Calu3 (cell line): ENCODE measurements around the gene PLCL2. TPM values are rescaled to one million over a fixed set of nuclear protein-coding genes. Genes with fewer than 3 reads are reported as not detected.

Source experiments
- BruUV-seq: library from RNA; stranded (reverse); fragments of 400-500 nt; replicated peaks from 2 replicates; lab custom pipeline; 2021; lab: Mats Ljungman, UMichigan
- CTCF ChIA-PET: fragments of 300-600 bp; sonication (Branson Sonifier 250); formaldehyde crosslinking; loops from one replicate; lab custom pipeline; 2022; ENCODE audit warnings: antibody characterized with exemption; lab: Charles Lee
- DNase-seq: peaks from one replicate; pipeline ENCODE4 v3.0.0; 2022
- H3K27ac Mint-ChIP-seq: one replicate; pipeline ENCODE4 v1.8.0; 2022; ENCODE audit warnings: mixed read lengths; ENCODE audit not compliant: unreplicated experiment
- H3K27me3 Mint-ChIP-seq: one replicate; pipeline ENCODE4 v1.8.0; 2022; ENCODE audit warnings: mixed read lengths; ENCODE audit not compliant: unreplicated experiment
- H3K36me3 Mint-ChIP-seq: one replicate; pipeline ENCODE4 v1.8.0; 2022; ENCODE audit warnings: mild to moderate bottlenecking, moderate library complexity, mixed read lengths; ENCODE audit not compliant: insufficient read depth, unreplicated experiment
- H3K4me1 Mint-ChIP-seq: one replicate; pipeline ENCODE4 v1.8.0; 2022; ENCODE audit warnings: mild to moderate bottlenecking, low read depth, mixed read lengths; ENCODE audit not compliant: unreplicated experiment
- H3K4me3 Mint-ChIP-seq: one replicate; pipeline ENCODE4 v1.8.0; 2022; ENCODE audit warnings: mild to moderate bottlenecking, low read depth, moderate library complexity, mixed read lengths; ENCODE audit not compliant: unreplicated experiment
- H3K9me3 Mint-ChIP-seq: one replicate; pipeline ENCODE4 v1.8.0; 2022; ENCODE audit warnings: low read depth, mixed read lengths; ENCODE audit not compliant: unreplicated experiment
- CTCF ChIP-seq: fragments of 200-600 bp; IDR thresholded peaks from one replicate; pipeline ENCODE4 v1.8.0; 2022; ENCODE audit warnings: antibody characterized with exemption; ENCODE audit not compliant: unreplicated experiment
- intact Hi-C: fragments of 100-400 bp; cut with micrococcal nuclease; formaldehyde crosslinking; loops from one replicate; pipeline ENCODE4 v1.10.0; 2022; ENCODE audit not compliant: unreplicated experiment
- total RNA-seq: library from RNA; stranded (reverse); gene quantifications from 2 replicates; pipeline ENCODE4 v1.2.3, GENCODE V29; 2022

The PLCL2 gene
- total RNA-seq, 1 experiment from 2014 or later = 5.8 TPM

DNA sequence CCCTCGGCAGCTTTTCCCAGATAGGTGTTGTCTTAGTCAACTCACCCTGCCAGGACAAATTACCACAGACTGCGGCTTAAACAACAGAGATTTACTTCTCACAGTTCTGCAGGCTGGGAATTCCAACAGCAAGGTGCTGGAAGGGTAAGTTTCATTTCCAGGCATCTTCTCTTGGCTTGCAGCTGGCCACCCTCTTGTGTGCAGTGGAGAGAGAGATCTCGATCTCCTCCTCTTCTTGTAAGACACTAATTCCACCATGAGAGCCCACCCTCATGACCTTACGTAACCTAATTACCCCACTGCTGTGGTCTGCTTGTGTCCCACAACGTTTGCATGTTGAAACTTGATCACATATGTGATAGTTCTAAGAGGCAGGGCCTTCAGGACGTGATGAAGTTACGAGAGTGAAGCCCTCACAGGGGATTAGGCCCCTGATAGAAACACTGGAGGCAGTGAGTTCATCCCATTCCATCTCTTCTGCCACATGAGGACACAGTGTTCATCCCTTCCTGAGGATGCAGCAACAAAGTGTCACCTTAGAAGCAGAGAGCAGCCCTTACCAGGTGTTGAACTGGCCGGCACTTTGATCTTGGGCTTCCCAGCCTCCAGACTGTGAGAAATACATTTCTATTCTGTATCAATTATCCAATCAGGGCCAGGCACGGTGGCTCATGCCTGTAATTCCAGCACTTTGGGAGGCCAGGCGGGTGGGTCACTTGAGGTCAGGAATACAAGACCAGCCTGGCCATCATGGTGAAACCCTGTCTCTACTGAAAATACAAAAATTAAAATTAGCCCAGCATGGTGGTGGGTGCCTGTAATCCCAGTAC lies 247.7 kb downstream of the PLCL2 start:
- no peak for TF ChIP-seq CTCF
- Mint-ChIP-seq H3K4me3 (no peak overlapping the region), H3K27ac (no peak overlapping the region), H3K9me3 (peaks cover 2% of the 10 kb centered on the region), H3K36me3 (no peaks in the 10 kb centered on the region), H3K4me1 (no peaks in the 10 kb centered on the region), H3K27me3 (no peaks in the 10 kb centered on the region)
- CTCF ChIA-PET = no interaction called here
- intact Hi-C loops = no loop called here
- no peak for DNase-seq
- BruUV-seq = no TSS peak

DNA sequence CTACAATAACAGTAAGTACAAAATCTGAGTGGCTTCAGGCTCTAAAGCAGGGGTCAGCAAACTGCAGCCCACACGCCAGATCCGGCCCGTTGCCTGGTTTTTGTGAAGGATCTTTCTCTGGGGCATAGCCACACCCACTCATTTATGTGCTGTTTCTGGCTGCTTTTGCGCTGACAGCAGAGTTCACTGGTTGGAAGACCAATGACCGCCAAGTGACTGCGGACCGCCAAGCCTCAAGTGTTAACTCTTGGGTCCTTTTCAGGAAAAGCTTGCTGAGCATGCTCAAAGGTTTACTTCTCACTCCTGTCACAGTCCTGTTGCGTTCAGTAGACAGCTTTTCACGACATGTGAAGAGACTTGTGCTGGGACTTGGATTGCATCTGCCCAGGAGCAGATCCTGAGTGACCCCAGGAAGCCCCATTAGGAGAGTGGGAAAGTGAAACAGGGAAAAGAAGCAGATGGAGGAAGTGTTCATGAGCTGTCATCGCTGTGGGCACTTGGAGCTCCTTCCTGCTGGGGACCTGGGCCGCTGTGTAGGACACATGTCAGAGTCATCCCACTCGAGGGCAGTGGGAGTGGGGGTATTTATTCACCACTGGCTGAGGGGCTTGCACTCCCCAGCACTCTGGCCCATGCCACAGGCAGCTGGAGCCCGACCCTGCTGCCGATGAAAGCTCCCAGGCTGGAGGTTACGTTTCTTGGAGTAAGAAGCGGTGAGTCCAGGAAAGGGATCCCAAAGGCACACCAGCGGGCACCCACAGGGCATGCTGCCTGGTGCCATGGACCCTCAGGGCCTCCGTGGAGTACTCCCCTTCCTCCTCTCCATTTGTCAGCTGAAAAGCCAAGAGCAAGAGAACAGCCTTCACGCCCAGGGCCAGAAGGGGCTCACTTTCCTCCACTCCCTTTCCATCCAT lies 249.1 kb downstream of the PLCL2 start:
- no peak for DNase-seq
- Mint-ChIP-seq H3K9me3 (no peaks in the 10 kb centered on the region), H3K4me1 (no peaks in the 10 kb centered on the region), H3K27me3 (no peaks in the 10 kb centered on the region), H3K27ac (no peak overlapping the region), H3K4me3 (no peak overlapping the region), H3K36me3 (no peaks in the 10 kb centered on the region)
- CTCF ChIA-PET = no interaction called here
- intact Hi-C loops = no loop called here
- BruUV-seq = no TSS peak
- TF ChIP-seq CTCF = no peak

- no peak overlapping the region for H3K4me3 Mint-ChIP-seq
- no TSS peak for BruUV-seq
- CTCF ChIA-PET = no interaction called here
- no peak overlapping the region for H3K27ac Mint-ChIP-seq
- H3K36me3 Mint-ChIP-seq = no peaks in the 10 kb centered on the region
- TF ChIP-seq CTCF = no peak
- H3K4me1 Mint-ChIP-seq = no peaks in the 10 kb centered on the region
- intact Hi-C loops = no loop called here
- no peak for DNase-seq
- peaks cover 9% of the 10 kb centered on the region for H3K27me3 Mint-ChIP-seq
- peaks cover 3% of the 10 kb centered on the region for H3K9me3 Mint-ChIP-seq
These were observed 250.9 kb downstream of the PLCL2 start for GRCh38 chr3:17135696-17136095.

- no TSS peak for BruUV-seq
- no peak for DNase-seq
- intact Hi-C loops = no loop called here
- no peak overlapping the region for H3K27ac Mint-ChIP-seq
- CTCF ChIA-PET = no interaction called here
- H3K36me3 Mint-ChIP-seq = no peaks in the 10 kb centered on the region
- peaks cover 3% of the 10 kb centered on the region for H3K9me3 Mint-ChIP-seq
- H3K27me3 Mint-ChIP-seq = peaks cover 13% of the 10 kb centered on the region
- H3K4me1 Mint-ChIP-seq = no peaks in the 10 kb centered on the region
- TF ChIP-seq CTCF = no peak
- H3K4me3 Mint-ChIP-seq = no peak overlapping the region
These were observed 251.5 kb downstream of the PLCL2 start for GRCh38 chr3:17136136-17136721.
